ENCODE measurements around the gene HNRNPH3.
"Not testable (repeated sequence)": the region's sequence is repeated elsewhere in the genome, so short reads cannot be mapped to it uniquely, and the experiment has no call there.

HNRNPH3 gene

DNA sequence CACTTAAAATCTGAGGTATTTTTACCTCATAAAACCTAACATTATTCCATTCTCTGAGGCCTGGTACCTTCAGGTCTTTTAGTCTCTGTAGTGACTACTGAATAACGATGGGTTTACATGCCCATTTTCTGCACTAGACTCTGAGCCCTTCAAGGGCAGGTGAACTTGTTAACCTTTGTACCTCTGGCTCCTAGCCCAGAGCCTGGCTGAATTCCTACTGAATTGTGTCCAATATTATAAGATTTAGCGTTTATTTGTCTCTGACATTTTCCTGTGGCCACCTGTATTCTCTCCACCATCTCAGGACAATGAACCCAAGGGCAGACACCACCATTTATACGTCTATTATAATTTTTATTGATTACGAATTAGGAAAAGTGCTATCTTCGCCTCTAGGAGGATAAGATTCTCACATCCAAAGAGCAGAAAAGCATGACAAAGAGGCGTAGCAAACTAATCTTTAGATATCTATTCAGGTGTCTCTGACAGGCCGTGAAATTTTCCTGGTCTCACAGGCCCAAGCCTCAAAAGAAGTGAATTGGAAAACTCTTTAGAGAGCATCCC, 27.9 kb upstream of the HNRNPH3 start:
- no peaks in the 10 kb centered on the region for H3K4me1 ChIP-seq
- H3K27me3 ChIP-seq: no peaks in the 10 kb centered on the region
- H3K36me3 ChIP-seq: no peaks in the 10 kb centered on the region
- TF ChIP-seq, protein P1, sequence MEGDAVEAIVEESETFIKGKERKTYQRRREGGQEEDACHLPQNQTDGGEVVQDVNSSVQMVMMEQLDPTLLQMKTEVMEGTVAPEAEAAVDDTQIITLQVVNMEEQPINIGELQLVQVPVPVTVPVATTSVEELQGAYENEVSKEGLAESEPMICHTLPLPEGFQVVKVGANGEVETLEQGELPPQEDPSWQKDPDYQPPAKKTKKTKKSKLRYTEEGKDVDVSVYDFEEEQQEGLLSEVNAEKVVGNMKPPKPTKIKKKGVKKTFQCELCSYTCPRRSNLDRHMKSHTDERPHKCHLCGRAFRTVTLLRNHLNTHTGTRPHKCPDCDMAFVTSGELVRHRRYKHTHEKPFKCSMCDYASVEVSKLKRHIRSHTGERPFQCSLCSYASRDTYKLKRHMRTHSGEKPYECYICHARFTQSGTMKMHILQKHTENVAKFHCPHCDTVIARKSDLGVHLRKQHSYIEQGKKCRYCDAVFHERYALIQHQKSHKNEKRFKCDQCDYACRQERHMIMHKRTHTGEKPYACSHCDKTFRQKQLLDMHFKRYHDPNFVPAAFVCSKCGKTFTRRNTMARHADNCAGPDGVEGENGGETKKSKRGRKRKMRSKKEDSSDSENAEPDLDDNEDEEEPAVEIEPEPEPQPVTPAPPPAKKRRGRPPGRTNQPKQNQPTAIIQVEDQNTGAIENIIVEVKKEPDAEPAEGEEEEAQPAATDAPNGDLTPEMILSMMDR (IDR thresholded peaks at IDR 0.05): no peak
- intact Hi-C loops (cut with DNase I; ENCODE audit: low total_unique reads): loop anchor here (10.0 kb wide), 1 partner anchor 89 kb away; no protein-coding TSS in a partner anchor
- H3K9me3 ChIP-seq: no peaks in the 10 kb centered on the region
- no peak overlapping the region for H3K4me3 ChIP-seq
- DNase-seq: no peak
- H3K27ac ChIP-seq: no peak overlapping the region

DNA sequence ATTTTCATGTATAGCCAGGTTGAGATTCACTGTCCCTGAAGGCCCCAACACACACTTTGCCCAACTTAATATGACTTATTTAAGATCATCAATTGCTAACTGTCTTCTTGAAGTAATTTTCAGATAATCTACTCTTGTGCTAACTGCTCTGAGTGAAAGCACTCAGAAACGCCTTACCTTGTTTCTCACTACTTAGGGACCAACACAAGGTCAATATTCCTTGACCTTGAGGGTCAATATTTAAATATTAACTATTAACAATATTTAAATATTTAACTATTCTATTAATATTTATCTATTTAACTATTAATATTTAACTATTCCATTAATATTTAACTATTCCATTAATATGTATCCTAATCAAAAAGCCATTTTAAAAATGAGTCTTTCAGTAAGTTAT, 26.0 kb upstream of the HNRNPH3 start:
- H3K9me3 ChIP-seq: no peaks in the 10 kb centered on the region
- intact Hi-C loops (cut with DNase I; ENCODE audit: low total_unique reads): loop anchor here (10.0 kb wide), 1 partner anchor 91 kb away; no protein-coding TSS in a partner anchor
- no peak for DNase-seq
- no peak overlapping the region for H3K4me3 ChIP-seq
- no peaks in the 10 kb centered on the region for H3K36me3 ChIP-seq
- H3K27ac ChIP-seq: no peak overlapping the region
- H3K4me1 ChIP-seq: no peaks in the 10 kb centered on the region
- no peaks in the 10 kb centered on the region for H3K27me3 ChIP-seq
- TF ChIP-seq, protein P1 (IDR thresholded peaks at IDR 0.05): no peak

DNA sequence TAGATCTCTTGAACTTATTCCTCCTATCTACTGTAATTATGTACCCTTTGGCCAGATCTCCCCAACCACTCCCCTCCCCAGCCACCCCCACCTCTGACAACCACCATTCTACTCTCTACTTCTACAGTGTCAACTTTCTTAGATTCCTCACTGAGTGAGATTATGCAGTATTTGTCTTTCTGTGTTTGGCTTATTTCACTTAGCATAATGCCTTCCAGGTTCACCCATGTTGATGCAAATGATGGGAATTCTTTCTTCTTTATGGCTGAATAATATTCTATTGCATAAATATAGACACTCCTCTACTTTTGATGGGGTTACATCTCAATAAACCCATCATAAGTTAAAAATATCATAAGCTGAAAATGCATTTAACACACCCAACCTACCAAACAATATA, 21.3 kb upstream of the HNRNPH3 start:
- no peak for DNase-seq
- Histone ChIP-seq H3K36me3 (no peaks in the 10 kb centered on the region), H3K4me1 (no peaks in the 10 kb centered on the region), H3K9me3 (no peaks in the 10 kb centered on the region), H3K4me3 (no peak overlapping the region), H3K27ac (no peak overlapping the region), H3K27me3 (no peaks in the 10 kb centered on the region)
- TF ChIP-seq, protein P1 (IDR thresholded peaks at IDR 0.05): no peak
- intact Hi-C loops (cut with DNase I; ENCODE audit: low total_unique reads): no loop called here

DNA sequence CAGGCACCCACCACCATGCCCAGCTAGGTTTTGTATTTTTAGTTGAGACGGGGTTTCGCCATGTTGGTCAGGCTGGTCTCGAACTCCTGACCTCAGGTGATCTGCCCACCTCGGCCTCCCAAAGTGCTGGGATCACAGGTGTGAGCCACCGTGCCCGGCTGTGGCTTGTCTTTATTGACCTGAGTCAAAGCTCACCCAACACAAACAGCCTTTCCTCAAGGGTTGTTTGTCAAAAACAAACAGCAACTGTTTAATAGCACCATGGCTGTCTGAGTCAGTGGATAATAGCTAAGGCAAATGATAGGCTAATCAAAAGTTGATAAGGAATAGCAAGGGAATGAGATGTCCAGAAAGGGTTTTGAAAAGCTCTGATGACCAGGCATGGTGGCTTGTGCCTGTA, 16.9 kb upstream of the HNRNPH3 start:
- intact Hi-C loops (cut with DNase I; ENCODE audit: low total_unique reads); H3K4me3 ChIP-seq; H3K27ac ChIP-seq; H3K27me3 ChIP-seq; H3K9me3 ChIP-seq; H3K36me3 ChIP-seq; H3K4me1 ChIP-seq; DNase-seq: not testable (repeated sequence)

DNA sequence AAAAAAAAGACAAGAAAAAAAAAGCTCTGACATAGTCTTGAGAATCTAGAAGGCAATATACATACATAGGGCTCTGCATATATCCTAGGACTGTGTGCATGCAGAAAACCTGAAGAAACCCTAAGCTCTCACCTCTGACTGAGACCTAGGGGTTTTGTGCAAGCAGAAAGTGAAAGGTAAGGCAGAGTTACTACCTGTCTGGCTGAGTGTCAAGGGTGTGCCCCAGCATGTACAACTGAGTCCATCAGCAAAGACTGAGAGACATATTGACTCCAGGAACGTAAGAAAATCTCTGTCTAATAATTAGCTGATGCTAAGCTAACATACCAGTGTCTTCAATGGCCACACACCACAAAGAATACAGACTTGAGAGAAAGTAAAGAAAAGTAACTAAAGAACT, 16.3 kb upstream of the HNRNPH3 start:
- H3K4me3 ChIP-seq: no peak overlapping the region
- no peaks in the 10 kb centered on the region for H3K4me1 ChIP-seq
- H3K9me3 ChIP-seq: peaks cover 0 to 10% (median 0%) of the 10 kb centered on the region in 3 donors
- TF ChIP-seq, protein P1 (IDR thresholded peaks at IDR 0.05): no peak
- H3K36me3 ChIP-seq: peaks cover 0 to 6% (median 0%) of the 10 kb centered on the region in 3 donors
- no peak overlapping the region for H3K27ac ChIP-seq
- H3K27me3 ChIP-seq: no peaks in the 10 kb centered on the region
- intact Hi-C loops (cut with DNase I; ENCODE audit: low total_unique reads): no loop called here
- DNase-seq: no peak

DNA sequence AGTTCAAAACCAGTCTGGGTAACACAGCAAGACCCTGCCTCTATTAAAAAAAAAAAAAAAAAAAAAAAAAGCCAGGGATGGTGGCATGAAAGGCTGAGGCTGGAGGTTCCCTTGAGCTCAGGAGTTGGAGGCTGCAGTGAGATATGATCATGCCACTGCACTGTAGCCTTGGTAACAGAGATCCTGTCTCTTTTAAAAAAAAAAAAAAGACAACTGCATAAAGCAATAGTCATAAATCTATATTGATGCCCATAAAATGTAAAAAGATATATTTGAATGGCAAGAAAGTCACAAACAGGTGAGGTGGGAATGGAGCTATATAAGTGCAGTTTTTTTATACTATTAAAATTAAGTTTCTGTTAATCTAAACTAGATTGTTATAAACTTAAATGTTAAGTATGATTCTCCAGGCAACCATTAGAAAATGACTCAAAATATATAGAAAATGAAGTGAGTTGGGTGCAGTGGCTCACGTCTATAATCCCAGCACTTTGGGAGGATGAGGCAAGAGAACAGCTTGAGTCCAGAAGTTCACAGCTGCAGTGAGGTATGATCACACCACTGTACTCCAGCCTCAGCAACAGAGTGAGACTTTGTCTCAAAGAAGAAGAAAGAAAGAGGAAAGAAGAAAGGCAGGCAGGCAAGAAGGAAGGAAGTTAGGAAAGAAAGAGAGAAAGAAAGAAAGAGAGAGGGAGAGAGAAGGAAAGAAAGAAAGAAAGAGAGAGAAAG, 13.4 kb upstream of the HNRNPH3 start:
- H3K4me3 ChIP-seq: no peak overlapping the region
- no peak overlapping the region for H3K27ac ChIP-seq
- intact Hi-C loops (cut with DNase I; ENCODE audit: low total_unique reads): no loop called here
- peaks cover 0 to 10% (median 0%) of the 10 kb centered on the region in 3 donors for H3K9me3 ChIP-seq
- TF ChIP-seq, protein P1 (IDR thresholded peaks at IDR 0.05): no peak
- no peaks in the 10 kb centered on the region for H3K27me3 ChIP-seq
- no peak for DNase-seq
- H3K36me3 ChIP-seq: peaks cover 0 to 6% (median 0%) of the 10 kb centered on the region in 3 donors
- no peaks in the 10 kb centered on the region for H3K4me1 ChIP-seq

DNA sequence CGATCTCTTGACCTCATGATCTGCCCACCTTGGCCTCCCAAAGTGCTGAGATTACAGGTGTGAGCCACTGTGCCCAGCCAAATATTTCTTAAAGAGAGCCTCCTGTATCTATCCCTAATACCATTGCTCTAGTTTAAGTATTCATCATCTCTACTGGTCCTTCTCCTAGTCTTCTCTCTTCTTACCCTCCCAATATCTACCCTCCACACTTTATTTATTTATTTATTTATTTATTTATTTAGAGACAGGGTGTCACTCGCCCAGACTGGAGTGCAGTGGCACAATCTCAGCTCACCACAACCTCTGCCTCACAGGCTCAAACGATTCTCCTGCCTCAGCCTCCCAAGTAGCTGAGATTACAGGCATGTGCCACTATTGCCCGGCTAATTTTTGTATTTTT, 7.5 kb upstream of the HNRNPH3 start:
- DNase-seq; H3K36me3 ChIP-seq; intact Hi-C loops (cut with DNase I; ENCODE audit: low total_unique reads); H3K27ac ChIP-seq; H3K4me3 ChIP-seq; H3K27me3 ChIP-seq; H3K9me3 ChIP-seq: not testable (repeated sequence)
- peaks cover 0 to 17% (median 4%) of the 10 kb centered on the region in 4 donors for H3K4me1 ChIP-seq
